HG03175 (cell line): ENCODE results near the gene TPGS2.
"Not testable (repeated sequence)": the region's sequence is repeated elsewhere in the genome, so short reads cannot be mapped to it uniquely, and the experiment has no call there.

Experiments used
- ATAC-seq: cut with Tn5 transposase; IDR thresholded peaks from one replicate; pipeline ENCODE4 v1.9.1; 2021; ENCODE audit warnings: mild to moderate bottlenecking, moderate library complexity; ENCODE audit not compliant: unreplicated experiment

The TPGS2 gene

GRCh38 chr18:36777566-36777965 is 51.2 kb downstream of the TPGS2 start:
- ATAC-seq: no peak

GRCh38 chr18:36776650-36777049 is 52.2 kb downstream of the TPGS2 start:
- ATAC-seq: no peak

GRCh38 chr18:36775396-36775795 is 53.4 kb downstream of the TPGS2 start:
- no peak for ATAC-seq

- ATAC-seq: no peak
Measured at GRCh38 chr18:36772241-36772723, 56.5 kb downstream of the TPGS2 start.

GRCh38 chr18:36771245-36771644 is 57.6 kb downstream of the TPGS2 start:
- peak; percentile 63 for ATAC-seq

- no peak for ATAC-seq
Measured at GRCh38 chr18:36770315-36770946, 58.4 kb downstream of the TPGS2 start.

GRCh38 chr18:36769611-36770314 is 59.0 kb downstream of the TPGS2 start:
- ATAC-seq: no peak

- no peak for ATAC-seq
Measured at GRCh38 chr18:36769172-36769571, 59.6 kb downstream of the TPGS2 start.

GRCh38 chr18:36766836-36767235 is 62.0 kb downstream of the TPGS2 start:
- no peak for ATAC-seq

- not testable (repeated sequence) for ATAC-seq
Measured at GRCh38 chr18:36762965-36763364, 65.8 kb downstream of the TPGS2 start.

GRCh38 chr18:36762074-36762473 is 66.7 kb downstream of the TPGS2 start:
- ATAC-seq: no peak

- ATAC-seq: no peak
Measured at GRCh38 chr18:36761186-36761698, 67.6 kb downstream of the TPGS2 start.

GRCh38 chr18:36760598-36760997 is 68.2 kb downstream of the TPGS2 start:
- no peak for ATAC-seq

GRCh38 chr18:36759167-36759776 is 69.5 kb downstream of the TPGS2 start:
- no peak for ATAC-seq

GRCh38 chr18:36758623-36759022 is 70.2 kb downstream of the TPGS2 start:
- ATAC-seq: no peak

GRCh38 chr18:36757991-36758390 is 70.8 kb downstream of the TPGS2 start:
- no peak for ATAC-seq

- no peak for ATAC-seq
Measured at GRCh38 chr18:36757081-36757480, 71.7 kb downstream of the TPGS2 start.

- ATAC-seq: no peak
Measured at GRCh38 chr18:36756242-36756641, 72.6 kb downstream of the TPGS2 start.

- no peak for ATAC-seq
Measured at GRCh38 chr18:36752929-36753865, 75.6 kb downstream of the TPGS2 start.

GRCh38 chr18:36745219-36745975 is 83.4 kb downstream of the TPGS2 start:
- no peak for ATAC-seq
